ENCODE data around the gene ACVR1B.

Gene ACVR1B

GRCh38 chr12:51922762-51923505 lies 28.6 kb upstream of the ACVR1B start:
- DNase-seq (ENCODE audit: low spot score in 2 of 2) = no peak

GRCh38 chr12:51923506-51924365 lies 27.8 kb upstream of the ACVR1B start:
- Mint-ChIP-seq H3K4me1 (peaks cover 7% of the 10 kb centered on the region), H3K27me3 (no peaks in the 10 kb centered on the region), H3K36me3 (ENCODE audit: insufficient read depth) (peaks cover 1% of the 10 kb centered on the region), H3K9me3 (no peaks in the 10 kb centered on the region), H3K27ac (ENCODE audit: low read depth) (no peak overlapping the region), H3K4me3 (no peak overlapping the region)
- ATAC-seq (replicated peaks; ENCODE audit: extremely low read depth, poor library complexity, severe bottlenecking) = no peak
- peak in 1 of 2 donors; percentile 32 for DNase-seq (ENCODE audit: low spot score in 2 of 2)

More at GRCh38 chr12:51922762-51923505, 28.6 kb upstream of the ACVR1B start:
- no peak overlapping the region for H3K4me3 Mint-ChIP-seq
- peaks cover 7% of the 10 kb centered on the region for H3K4me1 Mint-ChIP-seq
- no peak for ATAC-seq (replicated peaks; ENCODE audit: extremely low read depth, poor library complexity, severe bottlenecking)
- H3K36me3 Mint-ChIP-seq (ENCODE audit: insufficient read depth) = peaks cover 1% of the 10 kb centered on the region
- H3K9me3 Mint-ChIP-seq = no peaks in the 10 kb centered on the region
- no peak overlapping the region for H3K27ac Mint-ChIP-seq (ENCODE audit: low read depth)
- no peaks in the 10 kb centered on the region for H3K27me3 Mint-ChIP-seq

GRCh38 chr12:51924551-51925319 lies 26.8 kb upstream of the ACVR1B start:
- H3K4me1 Mint-ChIP-seq = peaks cover 7% of the 10 kb centered on the region
- H3K27me3 Mint-ChIP-seq = no peaks in the 10 kb centered on the region
- H3K36me3 Mint-ChIP-seq (ENCODE audit: insufficient read depth) = no peaks in the 10 kb centered on the region
- H3K27ac Mint-ChIP-seq (ENCODE audit: low read depth) = no peak overlapping the region
- H3K4me3 Mint-ChIP-seq = no peak overlapping the region
- ATAC-seq (replicated peaks; ENCODE audit: extremely low read depth, poor library complexity, severe bottlenecking) (no peak), DNase-seq (ENCODE audit: low spot score in 2 of 2) (no peak)
- H3K9me3 Mint-ChIP-seq = no peaks in the 10 kb centered on the region

GRCh38 chr12:51925346-51926063 lies 26.0 kb upstream of the ACVR1B start:
- Mint-ChIP-seq H3K4me1 (peaks cover 7% of the 10 kb centered on the region), H3K9me3 (no peaks in the 10 kb centered on the region), H3K27ac (ENCODE audit: low read depth) (no peak overlapping the region), H3K27me3 (no peaks in the 10 kb centered on the region), H3K4me3 (no peak overlapping the region), H3K36me3 (ENCODE audit: insufficient read depth) (no peaks in the 10 kb centered on the region)
- ATAC-seq (replicated peaks; ENCODE audit: extremely low read depth, poor library complexity, severe bottlenecking) (no peak), DNase-seq (ENCODE audit: low spot score in 2 of 2) (no peak)

GRCh38 chr12:51926064-51926632 lies 25.4 kb upstream of the ACVR1B start:
- Mint-ChIP-seq H3K27ac (ENCODE audit: low read depth) (no peak overlapping the region), H3K27me3 (no peaks in the 10 kb centered on the region), H3K36me3 (ENCODE audit: insufficient read depth) (no peaks in the 10 kb centered on the region), H3K4me1 (peaks cover 7% of the 10 kb centered on the region), H3K9me3 (no peaks in the 10 kb centered on the region), H3K4me3 (no peak overlapping the region)
- DNase-seq (ENCODE audit: low spot score in 2 of 2) (no peak), ATAC-seq (replicated peaks; ENCODE audit: extremely low read depth, poor library complexity, severe bottlenecking) (no peak)

GRCh38 chr12:51926718-51927117 lies 24.8 kb upstream of the ACVR1B start:
- ATAC-seq (replicated peaks; ENCODE audit: extremely low read depth, poor library complexity, severe bottlenecking) = peak; percentile 43
- DNase-seq (ENCODE audit: low spot score in 2 of 2) = no peak
- Mint-ChIP-seq H3K27ac (ENCODE audit: low read depth) (no peak overlapping the region), H3K36me3 (ENCODE audit: insufficient read depth) (no peaks in the 10 kb centered on the region), H3K27me3 (no peaks in the 10 kb centered on the region), H3K9me3 (no peaks in the 10 kb centered on the region), H3K4me1 (peaks cover 7% of the 10 kb centered on the region), H3K4me3 (no peak overlapping the region)

GRCh38 chr12:51932218-51933076 lies 19.1 kb upstream of the ACVR1B start:
- Mint-ChIP-seq H3K4me3 (no peak overlapping the region), H3K27ac (ENCODE audit: low read depth) (no peak overlapping the region), H3K27me3 (no peaks in the 10 kb centered on the region), H3K9me3 (no peaks in the 10 kb centered on the region), H3K4me1 (no peaks in the 10 kb centered on the region), H3K36me3 (ENCODE audit: insufficient read depth) (no peaks in the 10 kb centered on the region)
- DNase-seq (ENCODE audit: low spot score in 2 of 2) = no peak
- no peak for ATAC-seq (replicated peaks; ENCODE audit: extremely low read depth, poor library complexity, severe bottlenecking)

GRCh38 chr12:51934080-51934479 lies 17.4 kb upstream of the ACVR1B start:
- Mint-ChIP-seq H3K36me3 (ENCODE audit: insufficient read depth) (no peaks in the 10 kb centered on the region), H3K4me1 (no peaks in the 10 kb centered on the region), H3K4me3 (no peak overlapping the region), H3K9me3 (no peaks in the 10 kb centered on the region), H3K27ac (ENCODE audit: low read depth) (peak overlapping the region; percentile 3), H3K27me3 (no peaks in the 10 kb centered on the region)
- ATAC-seq (replicated peaks; ENCODE audit: extremely low read depth, poor library complexity, severe bottlenecking) (no peak), DNase-seq (ENCODE audit: low spot score in 2 of 2) (no peak)

- Mint-ChIP-seq H3K27ac (ENCODE audit: low read depth) (no peak overlapping the region), H3K9me3 (no peaks in the 10 kb centered on the region), H3K27me3 (peaks cover 20% of the 10 kb centered on the region), H3K4me3 (no peak overlapping the region), H3K4me1 (no peaks in the 10 kb centered on the region), H3K36me3 (ENCODE audit: insufficient read depth) (no peaks in the 10 kb centered on the region)
- DNase-seq (ENCODE audit: low spot score in 2 of 2) = no peak
- ATAC-seq (replicated peaks; ENCODE audit: extremely low read depth, poor library complexity, severe bottlenecking) = no peak
Measured at GRCh38 chr12:51937926-51938325, 13.6 kb upstream of the ACVR1B start.

- Mint-ChIP-seq H3K4me3 (no peak overlapping the region), H3K9me3 (no peaks in the 10 kb centered on the region), H3K27ac (ENCODE audit: low read depth) (no peak overlapping the region), H3K27me3 (peaks cover 22% of the 10 kb centered on the region), H3K36me3 (ENCODE audit: insufficient read depth) (no peaks in the 10 kb centered on the region), H3K4me1 (no peaks in the 10 kb centered on the region)
- DNase-seq (ENCODE audit: low spot score in 2 of 2) (no peak), ATAC-seq (replicated peaks; ENCODE audit: extremely low read depth, poor library complexity, severe bottlenecking) (no peak)
Measured at GRCh38 chr12:51938726-51939125, 12.8 kb upstream of the ACVR1B start.

GRCh38 chr12:51941011-51941581 lies 10.4 kb upstream of the ACVR1B start:
- Mint-ChIP-seq H3K27me3 (peaks cover 39% of the 10 kb centered on the region), H3K4me1 (no peaks in the 10 kb centered on the region), H3K9me3 (peaks cover 13% of the 10 kb centered on the region), H3K27ac (ENCODE audit: low read depth) (no peak overlapping the region), H3K36me3 (ENCODE audit: insufficient read depth) (peaks cover 2% of the 10 kb centered on the region), H3K4me3 (no peak overlapping the region)
- ATAC-seq (replicated peaks; ENCODE audit: extremely low read depth, poor library complexity, severe bottlenecking) = no peak
- DNase-seq (ENCODE audit: low spot score in 2 of 2) = no peak
